Measurements from ENCODE around the gene FRMD4B.
"Not testable (repeated sequence)": the region's sequence is repeated elsewhere in the genome, so short reads cannot be mapped to it uniquely, and the experiment has no call there.

FRMD4B gene

DNA sequence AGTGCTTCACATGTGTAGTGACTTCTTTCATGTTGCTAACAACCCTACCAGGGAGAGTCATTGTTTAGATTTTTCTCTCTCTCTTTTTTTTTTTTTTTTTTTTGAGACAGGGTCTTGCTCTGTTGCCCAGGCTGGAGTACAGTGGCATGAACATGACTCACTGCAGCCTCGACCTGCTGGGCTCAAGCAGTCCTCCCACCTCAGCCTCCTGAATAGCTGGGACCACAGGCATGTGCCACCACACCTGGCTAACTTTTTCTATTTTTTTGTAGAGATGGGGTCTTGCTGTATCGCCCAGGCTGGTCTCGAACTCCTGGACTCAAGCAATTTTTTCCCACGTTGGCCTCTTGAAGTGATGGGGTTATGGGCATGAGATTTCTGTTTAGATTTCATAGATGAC, 63.4 kb downstream of the FRMD4B start:
- DNase-seq (ENCODE audit: low spot score) = not testable (repeated sequence)

DNA sequence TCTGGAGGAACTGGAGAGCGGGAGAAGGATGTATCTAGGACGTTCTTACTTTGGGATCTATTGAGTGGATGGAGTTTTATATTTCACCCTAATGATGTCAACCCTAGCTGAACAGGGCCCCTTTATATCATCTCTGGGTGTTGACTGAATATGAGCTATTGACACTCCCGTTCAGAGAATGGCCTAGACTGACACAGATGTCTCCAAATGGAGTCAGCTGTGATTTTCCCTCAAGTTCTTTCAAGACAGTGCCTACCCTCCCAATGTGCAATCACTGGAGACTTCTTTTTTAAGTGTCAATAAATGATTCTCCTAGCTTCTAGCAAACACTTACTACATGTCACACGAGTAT, 63.8 kb downstream of the FRMD4B start:
- DNase-seq (ENCODE audit: low spot score) = no peak

DNA sequence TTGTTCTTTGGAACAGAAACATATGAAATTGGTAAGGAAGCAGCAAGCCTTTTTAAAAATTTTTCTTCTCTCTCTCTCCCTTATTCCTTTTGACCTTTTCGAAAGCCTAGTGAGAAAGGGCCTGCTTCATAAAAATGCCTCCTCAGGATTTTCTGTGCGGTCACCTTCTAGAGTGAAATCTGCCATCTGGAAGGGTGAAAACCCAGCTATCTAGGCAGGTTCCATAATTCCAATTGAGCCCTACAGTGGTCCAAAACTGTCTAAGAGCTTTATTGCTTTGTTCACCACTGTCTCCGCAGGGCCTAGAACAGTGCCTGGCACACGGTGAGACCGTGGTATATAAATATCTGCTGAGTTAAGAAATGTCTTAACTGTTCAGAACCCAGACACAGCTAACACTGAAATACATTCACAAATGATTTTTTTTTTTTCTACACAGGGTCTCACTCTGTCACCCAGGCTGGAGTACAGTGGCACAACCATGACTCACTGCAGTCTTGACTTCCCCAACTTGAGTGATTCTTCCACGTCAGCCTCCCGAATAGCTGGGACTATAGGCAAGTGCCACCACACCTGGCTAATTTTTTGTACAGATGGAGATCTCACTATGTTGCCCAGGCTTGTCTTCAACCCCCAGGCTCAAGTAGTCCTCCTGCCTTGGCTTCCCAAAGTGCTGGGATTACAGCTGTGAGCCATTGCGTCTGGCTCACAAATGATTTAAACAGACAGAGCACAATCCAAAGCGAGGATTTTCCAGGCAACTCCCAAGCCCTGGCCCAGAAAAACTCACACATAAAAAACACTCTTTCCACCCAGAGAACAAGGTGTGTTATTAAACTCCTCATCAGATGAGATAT, 64.4 kb downstream of the FRMD4B start:
- no peak for DNase-seq (ENCODE audit: low spot score)

DNA sequence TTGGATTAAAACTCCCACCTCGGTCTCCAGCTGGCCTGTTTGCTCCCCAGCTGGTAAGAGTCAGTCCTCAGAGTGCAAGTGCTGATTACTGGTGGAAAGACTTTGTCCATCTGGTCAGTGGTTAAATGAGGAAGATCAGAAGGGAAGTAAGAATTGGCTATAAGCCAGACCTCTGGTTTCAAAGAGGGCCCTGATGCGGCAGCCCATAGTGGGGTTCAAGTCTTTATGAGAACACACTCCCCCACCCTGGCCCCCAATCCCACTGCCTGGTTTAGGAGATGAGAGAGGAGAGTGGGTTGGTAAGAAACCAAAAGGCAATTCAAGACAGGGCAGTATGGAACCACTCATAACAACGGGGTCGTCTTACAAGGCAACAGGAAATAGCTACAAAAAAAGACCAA, 65.0 kb downstream of the FRMD4B start:
- DNase-seq (ENCODE audit: low spot score) = no peak

DNA sequence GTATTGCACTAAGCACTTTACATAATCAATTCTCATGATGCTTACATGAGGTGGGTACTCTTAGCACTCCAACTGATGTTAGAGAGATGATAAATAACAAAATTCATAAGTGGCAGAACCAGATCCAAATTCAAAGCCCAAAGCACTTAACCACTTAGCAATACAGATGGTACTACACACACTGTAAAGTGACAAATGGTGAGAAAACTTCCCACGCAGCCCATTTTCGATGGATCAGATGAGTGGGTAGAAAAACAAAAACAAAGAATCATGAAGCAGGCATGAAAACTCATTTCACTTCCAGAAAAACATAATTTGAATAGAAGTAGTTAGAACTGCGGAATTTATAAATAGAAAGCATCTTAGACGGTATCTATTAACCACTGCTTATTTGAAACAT, 66.2 kb downstream of the FRMD4B start:
- DNase-seq (ENCODE audit: low spot score) = no peak

DNA sequence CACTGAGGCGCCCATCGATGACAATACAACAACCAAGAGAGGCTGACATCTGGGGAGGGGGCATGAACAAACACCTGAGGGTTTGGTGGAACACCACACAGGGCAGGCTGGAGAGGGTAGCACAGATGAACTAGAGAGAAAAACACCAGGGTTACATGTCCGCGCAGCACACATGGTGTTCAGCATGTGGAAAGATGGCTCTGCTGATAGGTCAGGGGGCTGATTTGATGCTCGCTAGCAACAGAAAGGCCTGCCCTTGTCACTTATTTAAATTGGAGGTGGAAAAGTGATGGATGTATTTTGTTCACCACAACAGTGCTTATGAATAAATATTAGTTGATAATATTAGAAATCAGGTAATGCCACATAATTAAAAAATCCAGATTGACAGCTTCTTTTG, 67.5 kb downstream of the FRMD4B start:
- no peak for DNase-seq (ENCODE audit: low spot score)

DNA sequence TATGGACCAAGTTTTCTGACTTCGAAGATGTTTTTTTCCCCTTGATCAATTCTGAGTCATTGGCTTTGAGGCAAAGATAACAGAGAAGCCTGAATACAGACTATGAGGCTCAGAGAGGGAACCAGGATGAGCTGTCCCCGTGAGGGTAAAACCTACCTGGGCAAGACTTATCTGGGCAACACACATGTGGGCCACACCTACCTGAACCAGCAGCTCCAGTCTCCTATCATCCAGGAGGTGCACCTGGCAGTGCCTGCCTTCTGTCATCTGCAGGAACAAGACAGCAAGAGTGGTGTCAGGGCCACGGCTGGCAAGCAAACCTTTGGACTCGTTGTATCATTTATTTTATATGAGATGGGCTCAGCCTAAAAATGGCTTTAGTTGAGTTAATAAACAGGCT, 72.6 kb downstream of the FRMD4B start:
- no peak for DNase-seq (ENCODE audit: low spot score)

DNA sequence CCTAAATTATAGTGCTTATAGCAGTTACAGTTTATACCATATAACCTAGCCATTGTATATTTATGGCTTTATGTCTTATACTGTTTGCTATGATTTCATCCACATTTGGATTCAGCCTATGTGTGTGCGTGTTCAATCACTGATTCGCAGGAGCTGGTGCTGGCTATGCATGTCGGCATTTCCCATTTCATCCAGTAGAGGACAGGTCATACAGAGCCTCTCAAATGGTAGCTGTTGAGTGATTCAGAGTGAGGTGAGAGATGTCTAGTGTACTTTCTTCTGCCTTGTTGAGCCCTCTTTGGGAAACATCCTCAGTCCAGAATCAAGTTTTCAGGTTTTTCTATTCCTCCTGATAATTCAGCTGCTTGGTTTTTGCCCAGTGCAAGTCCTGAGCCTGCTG, 76.1 kb downstream of the FRMD4B start:
- no peak for DNase-seq (ENCODE audit: low spot score)

DNA sequence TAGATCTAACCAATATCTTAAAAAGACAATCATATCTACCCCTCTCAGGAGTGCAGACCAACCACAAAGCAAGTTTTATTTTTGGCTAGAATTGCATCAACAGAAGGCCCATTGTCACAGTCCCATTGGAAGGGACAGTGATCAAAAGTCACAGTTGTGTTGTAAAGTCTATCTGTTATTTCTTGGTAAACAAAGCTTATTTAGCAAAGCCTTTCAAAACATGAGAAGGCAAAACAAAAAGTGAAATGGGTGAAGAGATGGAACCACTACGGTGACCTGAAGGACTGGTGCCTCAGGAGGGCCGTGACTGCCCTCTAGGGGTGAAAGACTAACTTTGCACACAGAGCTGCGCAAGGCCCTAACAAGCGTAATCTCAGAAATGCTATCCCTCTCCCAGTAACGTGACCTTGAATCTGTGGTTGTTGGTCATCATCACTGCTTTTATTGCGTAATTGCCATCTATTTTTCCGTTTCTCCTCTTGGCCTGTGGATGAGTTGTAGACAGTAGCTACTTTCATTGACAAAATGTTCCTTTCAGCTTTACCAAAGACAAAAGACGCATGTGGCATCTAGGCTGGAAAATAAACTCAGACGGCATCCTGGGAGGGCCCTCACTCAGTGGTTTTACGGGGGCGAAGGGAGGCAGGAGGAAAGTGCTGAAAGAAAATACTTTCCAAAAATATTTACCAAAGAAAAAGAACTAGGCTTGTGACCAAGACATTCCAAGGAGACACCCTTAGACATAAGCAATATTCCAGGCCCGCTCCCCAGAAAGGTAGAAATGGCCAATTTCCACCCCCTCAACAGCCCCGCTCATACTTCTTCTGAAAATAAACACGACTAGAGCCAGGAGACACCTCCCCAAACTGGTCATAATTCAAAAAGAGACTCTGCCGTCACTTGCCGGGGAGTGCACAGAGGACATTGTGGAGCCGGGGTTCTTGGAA, 79.4 kb downstream of the FRMD4B start:
- peak; percentile 76 for DNase-seq (ENCODE audit: low spot score)

DNA sequence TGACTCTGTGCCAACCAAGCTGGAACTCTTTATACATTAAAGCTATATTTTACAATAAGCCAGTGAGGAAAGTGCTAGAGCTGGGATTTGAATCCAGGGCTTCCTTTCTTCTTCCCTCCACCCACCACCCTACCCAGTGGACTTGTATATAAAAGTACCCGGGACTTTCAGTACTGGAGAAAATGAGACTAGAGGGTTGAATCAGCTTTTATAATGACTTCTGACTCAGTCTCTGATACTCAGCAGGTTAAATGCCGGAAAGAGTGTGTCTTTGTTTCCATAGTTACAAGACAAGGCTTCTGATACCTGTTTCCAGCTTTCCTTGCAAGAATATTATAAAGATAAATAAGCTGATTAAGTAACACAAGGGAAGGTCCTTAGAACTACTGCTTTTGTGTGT, 80.9 kb downstream of the FRMD4B start:
- DNase-seq (ENCODE audit: low spot score) = no peak

DNA sequence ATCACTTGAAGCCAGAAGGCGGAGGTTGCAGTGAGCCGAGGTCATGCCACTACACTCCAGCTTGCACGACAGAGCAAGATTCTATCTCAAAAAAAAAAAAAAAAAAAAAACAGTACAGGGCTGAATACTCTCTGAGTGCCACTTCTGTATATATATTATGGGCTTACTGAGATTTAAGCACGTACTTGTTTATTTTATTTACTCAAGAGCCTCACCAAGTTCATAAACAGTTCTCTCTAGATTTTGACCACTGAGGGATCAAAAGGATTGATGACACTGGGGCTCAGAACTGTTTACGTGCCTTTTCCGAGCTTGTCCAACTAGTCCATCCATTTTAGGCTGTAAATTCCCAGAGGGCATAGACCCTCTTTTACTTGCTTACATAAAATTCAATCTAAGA, 81.5 kb downstream of the FRMD4B start:
- no peak for DNase-seq (ENCODE audit: low spot score)

DNA sequence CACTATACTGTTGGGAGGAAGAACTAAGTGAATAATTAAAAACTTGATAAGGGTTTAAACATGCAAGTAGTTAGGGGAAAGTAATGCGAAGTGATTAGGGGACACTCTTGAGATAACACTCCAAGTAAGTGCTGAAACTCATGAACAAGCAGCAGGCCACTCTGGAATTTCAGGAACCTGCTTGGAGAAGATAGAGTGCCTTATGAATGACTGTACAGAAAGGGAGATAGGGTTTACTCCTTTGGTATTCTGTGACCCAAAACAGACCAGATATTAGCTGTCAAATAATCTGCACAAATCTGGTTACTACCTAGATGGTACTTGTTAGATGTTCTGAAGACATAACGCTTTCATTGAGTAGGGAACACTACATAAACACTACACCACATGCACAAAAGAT, 85.6 kb downstream of the FRMD4B start:
- no peak for DNase-seq (ENCODE audit: low spot score)

DNA sequence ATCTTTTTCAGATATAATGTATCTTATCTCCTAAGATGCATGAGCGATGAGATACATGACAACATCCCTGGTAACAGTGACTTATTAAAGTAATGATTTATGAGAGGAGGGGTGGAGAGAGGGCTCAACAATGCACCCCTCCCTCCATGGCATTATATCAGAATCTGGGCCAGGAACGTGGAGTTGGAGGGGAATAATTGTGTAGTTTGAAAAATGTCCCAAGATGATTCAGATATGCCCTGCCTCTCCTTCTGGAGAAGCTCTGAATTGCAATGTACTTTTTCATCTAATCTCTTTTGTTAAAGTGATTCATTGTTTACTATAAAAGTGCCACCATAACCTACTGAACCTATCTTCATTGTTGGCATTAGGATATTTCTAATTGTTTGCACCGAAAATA, 86.5 kb downstream of the FRMD4B start:
- DNase-seq (ENCODE audit: low spot score) = no peak

DNA sequence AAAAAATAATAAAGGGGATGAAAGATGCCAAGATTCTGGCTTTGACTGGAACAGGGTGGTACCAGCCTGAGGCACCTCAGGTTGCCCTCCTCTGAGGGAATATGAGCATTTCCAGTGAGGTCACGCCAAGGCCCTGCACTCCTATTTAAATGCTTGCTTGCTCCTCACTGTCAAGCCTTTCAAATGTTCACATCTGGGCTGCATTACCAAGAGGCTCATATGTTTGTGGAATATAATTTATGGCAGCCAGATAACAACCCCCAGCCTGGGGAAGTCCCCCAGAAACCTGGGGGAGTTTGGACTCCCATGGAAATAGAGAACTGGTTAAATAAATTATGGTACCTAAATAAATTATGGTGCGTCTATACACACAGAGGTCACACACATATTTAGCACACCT, 88.4 kb downstream of the FRMD4B start:
- DNase-seq (ENCODE audit: low spot score) = no peak

DNA sequence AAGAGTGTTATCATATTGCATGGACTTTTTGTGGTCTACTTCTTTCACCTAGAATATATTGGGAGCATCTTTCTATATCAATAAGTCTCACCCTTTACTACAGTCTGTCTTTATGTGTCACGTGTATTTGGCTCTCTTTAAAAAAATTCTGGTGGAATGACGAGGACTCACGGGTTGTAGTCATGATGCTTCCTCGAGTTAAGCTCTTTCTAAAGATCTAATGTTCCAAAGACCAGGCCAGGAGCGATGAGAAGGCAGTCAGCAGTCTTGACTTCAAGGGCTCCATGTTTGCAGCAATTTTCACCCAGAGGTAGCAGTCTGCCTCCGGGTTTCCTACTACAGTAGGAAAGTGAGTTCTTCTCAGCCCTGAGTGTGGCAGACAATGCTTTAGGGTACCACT, 88.9 kb downstream of the FRMD4B start:
- no peak for DNase-seq (ENCODE audit: low spot score)

DNA sequence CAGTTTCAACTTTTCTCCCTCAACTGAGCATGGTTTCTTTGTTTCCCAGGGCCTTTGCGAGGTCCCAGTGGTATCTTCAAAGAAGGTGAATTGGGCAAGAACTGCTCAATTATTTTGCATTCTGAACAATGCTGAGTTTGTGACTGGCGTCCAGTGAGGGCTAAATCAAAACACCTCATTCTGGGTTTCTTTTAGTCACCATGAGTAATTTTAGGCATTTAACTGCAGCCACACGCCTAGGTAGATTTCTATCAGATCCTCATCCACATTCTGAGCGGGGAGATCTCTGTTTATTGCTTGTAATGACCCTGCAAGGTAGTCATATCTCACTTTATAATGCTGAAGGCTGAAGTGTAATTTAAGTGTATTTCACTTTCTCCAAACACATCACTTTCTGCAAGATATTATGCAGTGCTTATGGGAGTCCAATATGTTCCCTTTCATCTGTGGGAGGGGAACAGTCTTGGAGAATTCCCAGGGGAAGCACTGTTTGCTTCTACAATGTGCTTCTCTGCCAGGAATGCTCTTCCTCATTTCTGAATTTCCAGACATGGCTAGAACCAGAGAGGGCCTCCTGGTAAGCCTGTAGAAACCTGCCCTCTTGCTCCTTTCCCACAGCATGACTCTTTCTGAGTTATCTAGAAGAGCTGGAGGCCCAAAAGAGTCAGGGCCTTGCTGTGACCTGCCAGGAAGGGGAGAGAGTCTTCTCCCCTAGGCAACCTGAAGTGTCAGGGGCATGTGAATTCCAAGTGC, 91.7 kb downstream of the FRMD4B start:
- no peak for DNase-seq (ENCODE audit: low spot score)

DNA sequence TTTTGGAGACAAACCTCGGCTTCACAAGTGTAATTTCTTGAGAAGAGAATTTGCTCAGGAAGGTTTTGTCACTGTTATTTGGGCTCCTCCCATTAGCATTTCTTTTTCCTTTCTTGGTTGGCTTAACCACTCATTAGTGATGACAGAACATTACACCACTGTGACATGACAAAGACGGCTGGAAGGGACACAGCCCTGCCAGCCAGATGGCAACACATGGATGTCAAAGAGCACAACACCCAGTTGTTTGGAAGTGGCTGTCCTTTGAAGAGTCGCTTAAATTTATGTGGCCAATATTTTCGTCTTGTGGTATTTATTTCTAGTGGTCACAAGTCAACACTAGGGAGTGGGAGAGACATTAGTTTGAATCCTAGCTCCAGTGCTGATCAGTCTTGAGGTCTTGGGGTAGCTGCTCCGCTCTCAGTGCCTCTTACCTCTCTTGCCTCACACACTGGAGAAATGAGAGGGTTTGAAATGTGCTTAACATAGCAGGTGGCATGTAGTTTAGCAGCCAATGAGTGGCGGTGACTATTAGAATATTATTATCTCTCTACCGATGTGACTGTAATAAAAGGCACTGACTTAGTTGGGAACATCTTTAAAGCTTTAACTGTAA, 92.8 kb downstream of the FRMD4B start:
- no peak for DNase-seq (ENCODE audit: low spot score)

DNA sequence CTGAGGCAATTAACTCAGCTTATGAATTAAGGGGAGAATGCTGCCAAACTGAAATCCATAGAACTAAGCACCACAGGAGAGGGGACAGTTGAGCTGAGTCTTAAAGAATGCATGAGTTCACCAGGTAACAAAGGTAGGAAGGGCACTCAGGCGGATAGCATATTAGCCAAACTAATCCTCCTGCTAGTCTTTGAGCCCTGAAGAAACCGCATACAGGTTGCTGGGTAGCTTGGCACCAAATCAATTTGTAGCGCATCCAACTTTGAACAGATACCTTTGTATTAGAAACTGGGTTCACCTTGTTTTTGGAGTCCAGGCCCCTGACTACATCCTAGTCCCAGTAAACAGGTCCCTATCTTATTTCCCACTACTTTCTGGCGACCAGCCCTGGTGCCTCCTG, 93.7 kb downstream of the FRMD4B start:
- DNase-seq (ENCODE audit: low spot score) = peak; percentile 53

DNA sequence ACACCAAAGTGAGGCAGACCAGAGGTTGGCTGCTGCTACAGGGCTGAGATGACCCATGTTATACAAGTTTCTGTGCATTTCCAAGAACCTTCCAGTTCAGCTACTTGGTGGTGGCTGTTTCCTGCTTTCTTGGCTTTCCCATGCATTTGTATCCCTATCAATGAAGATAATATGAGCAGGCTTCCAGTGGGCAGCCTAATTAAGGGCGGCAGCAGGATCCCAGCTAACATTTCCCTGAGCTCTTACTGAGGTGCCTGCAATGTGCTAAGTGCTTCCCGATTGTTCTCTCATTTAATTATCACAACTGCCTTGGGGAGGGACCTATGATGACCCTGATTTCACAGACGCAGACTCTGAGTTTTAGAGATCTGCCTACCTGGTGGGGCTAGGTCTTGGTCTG, 95.5 kb downstream of the FRMD4B start:
- DNase-seq (ENCODE audit: low spot score) = no peak

DNA sequence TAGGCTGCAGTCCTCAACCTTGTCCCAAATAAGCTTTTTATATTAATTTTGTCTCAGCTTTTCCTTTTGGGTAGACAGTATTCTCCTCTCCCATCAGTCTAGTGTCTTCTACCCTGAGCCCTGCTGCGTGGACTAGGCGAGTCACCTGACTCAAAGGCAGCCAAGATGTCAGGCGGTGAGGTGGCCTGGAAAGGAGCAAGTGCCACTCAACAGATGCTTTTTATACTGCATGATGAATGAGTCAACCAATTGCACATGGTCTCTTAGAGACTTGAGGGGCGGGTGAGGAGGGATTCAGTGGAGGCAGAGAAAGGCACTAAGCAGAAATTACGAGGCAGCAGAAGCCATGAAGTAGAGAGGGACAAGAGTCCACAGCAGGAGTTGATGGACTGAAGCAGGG, 95.9 kb downstream of the FRMD4B start:
- DNase-seq (ENCODE audit: low spot score) = no peak

DNA sequence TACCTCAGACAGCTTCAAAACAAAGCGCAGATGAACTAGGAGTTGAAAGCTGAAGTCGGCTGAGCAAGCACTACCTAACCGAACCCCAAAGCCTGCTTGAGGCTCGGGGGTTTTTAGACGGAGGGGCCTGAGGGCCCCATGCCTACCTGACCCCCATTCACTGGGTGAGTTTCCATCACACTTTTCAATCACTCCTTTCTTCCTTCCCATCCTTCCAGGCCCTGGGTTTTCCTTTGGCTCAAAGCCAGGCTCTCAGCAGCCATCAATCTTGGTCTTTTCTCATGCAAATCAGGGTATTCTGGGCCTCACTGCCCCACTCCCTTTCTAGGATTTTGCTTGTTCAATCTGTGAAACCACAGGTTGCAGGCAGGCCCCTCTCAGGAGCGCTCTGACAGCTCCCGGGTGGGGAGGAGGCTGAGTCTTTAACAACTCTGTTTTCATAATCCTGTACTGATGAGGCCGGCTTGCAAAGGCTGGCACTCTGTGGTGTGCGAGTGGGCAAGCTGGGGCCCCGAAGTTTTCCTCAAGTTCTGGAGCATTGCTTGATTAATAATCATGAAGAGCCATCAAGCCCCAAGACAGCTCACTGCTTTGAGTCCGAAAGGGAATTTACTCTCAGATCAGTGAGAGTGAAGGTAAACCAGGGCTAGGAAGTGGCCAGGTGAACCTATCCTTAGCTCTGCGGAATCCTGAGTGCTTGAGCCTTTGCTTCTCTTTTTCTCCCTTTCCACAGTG, 97.6 kb downstream of the FRMD4B start:
- peak; percentile 66 for DNase-seq (ENCODE audit: low spot score)

All from iPS-NIHi11 (cell line).